GM18861 (cell line): ENCODE results near the gene P2RX6.
A peak's percentile ranks its signal among the peaks of the same experiment; 100 is the strongest.

ENCODE experiments used
- ATAC-seq: cut with Tn5 transposase; IDR thresholded peaks from one replicate; pipeline ENCODE4 v1.9.1; 2021; ENCODE audit not compliant: unreplicated experiment

P2RX6 gene

GRCh38 chr22:21012446-21013407 lies 2.2 kb upstream of the P2RX6 start:
- ATAC-seq, result no peak

- no peak for ATAC-seq
These were observed 1.2 kb upstream of the P2RX6 start for GRCh38 chr22:21013657-21014201.

DNA sequence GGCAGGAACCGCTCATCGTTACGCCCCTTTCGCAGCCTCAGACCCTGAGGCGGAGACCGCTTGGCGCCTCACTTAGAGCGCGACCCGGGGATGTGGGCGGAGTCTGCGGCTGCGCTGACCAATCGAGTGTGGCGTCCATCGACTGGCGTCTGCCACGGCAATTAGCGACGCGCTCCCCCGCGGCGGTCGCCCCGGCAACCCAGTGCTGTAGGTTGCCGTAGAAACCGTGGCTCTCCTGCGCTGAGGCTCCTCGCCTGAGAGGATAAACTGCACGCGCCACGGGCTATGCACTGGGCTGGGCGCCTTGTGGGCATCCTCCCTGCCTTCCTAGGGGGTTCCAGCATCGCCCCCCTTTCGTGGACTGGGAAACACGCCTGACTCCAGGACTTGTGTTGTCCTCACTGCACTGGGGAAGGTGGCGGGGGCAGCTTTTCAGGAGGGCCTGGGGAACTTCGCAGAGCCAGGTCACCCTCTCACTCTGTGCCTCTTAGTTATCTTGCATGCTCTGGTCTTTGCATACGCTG lies 701 bp upstream of the P2RX6 start:
- ATAC-seq, result peak; percentile 71

DNA sequence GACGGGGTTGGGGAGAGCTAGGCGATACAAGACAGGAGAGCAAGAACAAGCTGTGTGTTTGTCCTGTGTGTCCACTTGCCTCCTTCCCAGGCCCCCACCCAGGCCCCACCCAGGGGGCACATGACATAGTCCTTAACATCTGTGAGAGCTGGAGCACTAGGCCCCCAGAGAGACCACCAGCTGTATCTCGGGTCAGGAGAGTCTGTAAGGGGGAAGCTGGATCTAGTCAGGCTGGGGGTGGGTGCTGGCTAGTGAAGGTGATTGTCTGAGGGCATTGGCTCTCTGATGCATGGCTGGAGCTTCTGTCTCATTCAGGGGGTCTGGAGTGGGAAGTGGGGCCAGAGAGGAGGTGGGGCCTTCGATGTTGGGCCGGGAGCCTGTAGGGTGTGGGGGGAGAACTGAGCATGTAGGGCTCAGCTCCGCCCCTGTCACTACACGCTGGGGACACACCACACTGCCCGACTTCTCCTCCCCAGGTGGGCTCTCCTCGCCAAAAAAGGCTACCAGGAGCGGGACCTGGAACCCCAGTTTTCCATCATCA lies 571 bp downstream of the P2RX6 start:
- ATAC-seq, result no peak

DNA sequence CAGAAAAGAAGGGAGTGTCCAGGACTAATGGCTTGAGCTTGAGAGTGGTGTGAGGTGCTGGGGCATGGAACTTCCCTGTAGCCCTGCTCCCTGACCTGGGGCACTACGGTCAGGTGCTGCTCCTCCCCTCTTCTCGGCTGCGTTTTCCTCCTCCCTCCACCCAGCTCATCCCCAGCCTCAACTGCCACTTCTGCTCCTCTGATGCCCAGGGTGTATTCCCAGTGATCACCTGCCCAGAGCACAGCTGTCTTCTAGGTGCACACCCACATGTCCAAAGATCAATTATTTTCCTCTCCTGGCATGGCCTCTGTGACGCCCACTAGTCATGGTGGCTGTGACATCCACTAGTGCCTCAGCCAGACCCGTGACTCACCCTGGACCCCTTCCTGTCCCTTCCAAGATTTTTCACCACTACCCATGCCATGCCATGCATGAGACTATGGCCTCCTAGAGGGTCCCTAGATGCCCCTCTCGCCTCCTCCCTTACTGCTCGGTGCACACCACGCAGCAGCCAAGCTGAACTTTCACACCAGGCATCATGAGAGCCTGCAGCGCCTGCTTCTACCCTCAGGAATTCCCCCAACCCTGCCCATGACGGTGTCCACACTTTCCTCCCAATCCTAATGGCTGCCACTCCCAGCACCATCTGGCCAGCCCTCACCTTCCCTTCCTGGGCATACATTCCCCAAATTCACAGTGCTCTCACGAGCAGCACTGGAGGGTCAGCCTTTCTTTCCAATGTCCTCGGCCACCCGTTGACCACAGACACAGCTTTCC lies 1.9 kb downstream of the P2RX6 start:
- no peak for ATAC-seq

- no peak for ATAC-seq
These were observed 3.3 kb downstream of the P2RX6 start for GRCh38 chr22:21018314-21018713.

GRCh38 chr22:21020802-21021429 lies 6.0 kb downstream of the P2RX6 start:
- no peak for ATAC-seq

DNA sequence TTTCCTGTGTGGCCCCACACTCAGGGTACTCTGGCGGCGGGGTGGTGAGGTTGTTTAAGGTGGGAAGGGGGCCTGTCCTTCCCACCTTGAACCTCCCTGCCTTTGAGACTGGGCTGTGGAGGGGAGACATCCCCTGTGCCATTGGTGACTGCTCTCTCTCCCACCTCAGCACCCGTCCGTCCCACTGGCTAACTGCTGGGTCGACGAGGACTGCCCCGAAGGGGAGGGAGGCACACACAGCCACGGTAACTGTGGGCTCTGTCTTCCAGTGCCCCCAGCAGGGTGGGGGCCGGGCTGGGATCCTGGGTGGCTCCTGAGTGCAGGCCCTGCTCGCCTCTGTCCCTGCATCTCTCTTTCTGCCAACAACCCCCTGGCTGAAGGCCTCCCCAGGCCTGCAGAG lies 7.5 kb downstream of the P2RX6 start:
- ATAC-seq, result no peak

- no peak for ATAC-seq
These were observed 8.1 kb downstream of the P2RX6 start for GRCh38 chr22:21022955-21023614.

DNA sequence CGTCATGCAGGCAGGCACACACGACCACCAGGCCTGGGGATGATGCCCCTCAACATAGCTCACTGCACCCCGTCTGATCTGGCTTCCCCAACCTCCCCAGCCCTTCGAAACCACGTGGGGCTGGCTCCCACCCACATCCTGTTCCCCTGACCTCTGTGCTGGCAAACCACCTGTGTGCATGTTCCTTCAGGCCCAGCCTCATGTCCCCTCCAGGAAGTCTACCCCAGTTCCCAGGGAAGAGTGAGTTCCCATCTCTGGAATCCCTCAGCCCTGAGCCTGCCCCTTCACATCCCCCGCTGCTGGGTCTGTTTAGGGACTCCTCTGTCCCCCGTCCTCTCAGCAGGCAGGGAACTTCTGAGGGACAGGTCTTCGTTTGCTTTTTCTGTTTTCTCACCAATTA lies 10.3 kb downstream of the P2RX6 start:
- ATAC-seq, result no peak

- no peak for ATAC-seq
These were observed 11.1 kb downstream of the P2RX6 start for GRCh38 chr22:21025763-21026755.

- ATAC-seq, result no peak
These were observed 12.1 kb downstream of the P2RX6 start for GRCh38 chr22:21026783-21027692.

DNA sequence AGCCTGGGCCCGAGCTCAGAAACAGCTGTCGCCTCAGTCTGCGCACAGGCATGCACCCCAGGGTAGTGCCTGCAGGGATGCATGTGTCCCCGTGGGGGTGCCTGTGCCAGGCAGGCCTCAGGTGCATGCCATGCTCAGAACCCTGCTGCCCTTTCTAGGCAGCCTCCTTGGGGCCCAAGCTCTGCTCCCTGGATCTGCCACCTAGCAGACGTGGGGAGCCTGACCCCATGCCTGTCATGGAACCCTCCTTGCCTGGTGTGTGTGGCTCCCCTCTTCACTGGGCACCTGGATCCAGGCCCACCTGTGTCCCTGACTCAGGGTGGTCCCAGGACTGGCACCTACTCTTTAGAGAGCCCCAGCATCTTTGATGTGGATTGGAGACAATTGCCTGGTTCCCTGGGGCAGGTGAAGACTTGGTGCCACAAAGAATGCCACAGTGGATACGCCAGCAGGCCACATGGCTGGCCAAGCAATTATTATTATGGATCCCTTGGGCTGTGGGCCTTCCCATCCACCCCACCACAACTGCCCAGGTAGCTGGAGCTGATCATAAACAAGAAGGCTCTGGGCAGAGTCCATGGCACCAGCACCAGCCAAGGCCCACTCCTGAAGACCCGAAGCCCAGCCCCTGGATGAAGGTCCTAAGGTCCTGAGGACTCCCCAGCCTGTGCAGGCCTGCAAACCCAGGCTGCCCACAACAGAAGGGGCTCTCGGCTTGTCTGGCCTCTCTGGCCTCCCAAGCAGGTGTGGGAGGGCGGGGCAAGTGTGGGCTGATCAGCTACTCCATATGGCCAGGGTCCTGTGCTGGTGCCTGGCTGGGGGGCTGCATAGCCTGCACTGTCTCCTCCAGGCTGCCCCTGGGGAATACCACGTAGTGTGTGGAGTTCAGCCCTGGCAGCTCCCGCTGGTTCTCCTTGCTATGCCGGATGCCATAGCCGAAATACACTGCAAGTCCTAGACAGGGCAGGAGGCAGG lies 13.6 kb downstream of the P2RX6 start:
- ATAC-seq, result no peak

DNA sequence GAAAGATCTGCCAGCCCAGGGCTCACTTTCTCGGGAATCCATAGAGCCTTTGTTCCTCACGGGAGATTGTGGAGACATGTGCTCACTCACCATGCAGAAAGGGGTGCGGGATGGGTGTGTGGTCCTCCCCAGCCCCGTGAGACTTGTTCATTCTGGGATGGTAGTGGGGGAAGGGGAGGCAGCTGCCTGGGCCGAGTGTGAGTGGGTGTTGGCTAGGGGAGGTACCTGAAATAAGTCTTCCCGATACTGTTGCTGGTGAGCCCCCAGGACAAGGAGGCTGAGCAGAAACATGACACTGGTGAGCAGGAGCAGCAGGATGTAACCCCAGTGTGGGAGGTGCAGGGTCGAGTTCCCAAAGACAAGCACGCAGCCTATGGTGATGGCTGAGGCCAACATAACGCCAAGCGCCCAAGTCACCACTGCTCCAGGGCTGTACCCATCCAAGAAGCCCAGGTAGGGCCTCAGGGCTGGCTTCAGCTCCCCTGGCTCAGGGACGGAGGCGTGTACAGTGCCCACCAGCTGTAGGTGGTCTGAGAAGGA lies 14.6 kb downstream of the P2RX6 start:
- no peak for ATAC-seq

DNA sequence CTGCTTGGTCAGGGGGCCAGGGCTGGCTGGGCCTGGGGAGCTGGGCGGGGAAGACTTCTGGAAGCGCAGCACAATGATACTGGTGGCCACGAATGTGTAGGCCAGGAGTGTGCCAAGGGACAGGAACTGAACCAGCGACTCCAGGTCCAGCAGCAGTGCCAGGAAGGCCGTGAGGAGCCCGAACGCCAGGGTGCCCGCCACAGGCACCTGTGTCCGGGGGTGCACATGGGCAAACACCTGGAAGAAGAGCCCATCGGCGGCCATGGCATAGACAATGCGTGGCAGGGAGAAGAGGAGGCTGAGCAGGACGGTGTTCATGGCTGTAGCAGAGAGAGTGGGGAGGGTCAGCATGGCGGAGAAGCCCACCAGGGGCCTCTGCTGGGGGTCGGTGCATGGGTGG lies 15.1 kb downstream of the P2RX6 start:
- no peak for ATAC-seq
